Hepatocyte (in vitro differentiated cells): ENCODE results near the gene TMEM100.

Source experiments
- CTCF ChIP-seq: fragments of 200-600 bp; sonication (generic); IDR thresholded peaks from 2 replicates; pipeline ENCODE4 v1.5.1; 2016; ENCODE audit warnings: antibody characterized with exemption, mild to moderate bottlenecking; ENCODE audit not compliant: poor library complexity
- EZH2 ChIP-seq: fragments of 200-600 bp; sonication (generic); IDR thresholded peaks from 2 replicates; pipeline ENCODE4 v1.6.1; 2016; ENCODE audit warnings: antibody characterized with exemption, mild to moderate bottlenecking, borderline replicate concordance
- EZH2phosphoT487 ChIP-seq: fragments of 200-600 bp; sonication (generic); IDR thresholded peaks from one replicate; pipeline ENCODE4 v1.6.1; 2018; ENCODE audit warnings: antibody characterized with exemption, mild to moderate bottlenecking, low read depth, moderate library complexity; ENCODE audit not compliant: unreplicated experiment, severe bottlenecking

- TF ChIP-seq CTCF (no peak), EZH2 (no peak), EZH2phosphoT487 (no peak)
Observed at GRCh38 chr17:55763856-55764255, 41.2 kb upstream of the TMEM100 start.
